Activated CD4-positive, alpha-beta T cell treated with anti-CD3 and anti-CD28 coated beads for 24 hours (primary cell): ENCODE measurements around the gene FBXO3.
A peak's percentile ranks its signal among the peaks of the same experiment; 100 is the strongest.
"Not testable (repeated sequence)": the region's sequence is repeated elsewhere in the genome, so short reads cannot be mapped to it uniquely, and the experiment has no call there.

ENCODE experiments used
- DNase-seq, 2 donors: peaks; one replicate each; pipeline ENCODE4 v3.0.0-alpha.2; 2020; ENCODE audit warnings: low read depth in 2 of 2

The FBXO3 gene

GRCh38 chr11:33729072-33729664 is 45.2 kb downstream of the FBXO3 start:
- not testable (repeated sequence) for DNase-seq

GRCh38 chr11:33727539-33727938 is 46.8 kb downstream of the FBXO3 start:
- not testable (repeated sequence) for DNase-seq

GRCh38 chr11:33725496-33725895 is 48.8 kb downstream of the FBXO3 start:
- no peak for DNase-seq

- DNase-seq = no peak
These were observed 49.7 kb downstream of the FBXO3 start for GRCh38 chr11:33724644-33725035.

- no peak for DNase-seq
These were observed 51.0 kb downstream of the FBXO3 start for GRCh38 chr11:33723238-33723881.

GRCh38 chr11:33722590-33723234 is 51.6 kb downstream of the FBXO3 start:
- peak in 1 of 2 donors; percentile 44 for DNase-seq

GRCh38 chr11:33721984-33722383 is 52.3 kb downstream of the FBXO3 start:
- no peak for DNase-seq

GRCh38 chr11:33721426-33721825 is 52.9 kb downstream of the FBXO3 start:
- no peak for DNase-seq

- no peak for DNase-seq
These were observed 54.7 kb downstream of the FBXO3 start for GRCh38 chr11:33719587-33719986.

GRCh38 chr11:33718440-33718839 is 55.9 kb downstream of the FBXO3 start:
- no peak for DNase-seq

GRCh38 chr11:33716243-33716642 is 58.1 kb downstream of the FBXO3 start:
- no peak for DNase-seq

- no peak for DNase-seq
These were observed 60.4 kb downstream of the FBXO3 start for GRCh38 chr11:33713856-33714398.

- no peak for DNase-seq
These were observed 61.0 kb downstream of the FBXO3 start for GRCh38 chr11:33713151-33713855.

GRCh38 chr11:33712436-33712835 is 61.9 kb downstream of the FBXO3 start:
- no peak for DNase-seq

GRCh38 chr11:33709466-33709865 is 64.9 kb downstream of the FBXO3 start:
- DNase-seq = no peak

- no peak for DNase-seq
These were observed 65.3 kb downstream of the FBXO3 start for GRCh38 chr11:33708985-33709384.

GRCh38 chr11:33707831-33708230 is 66.5 kb downstream of the FBXO3 start:
- DNase-seq = not testable (repeated sequence)

GRCh38 chr11:33706966-33707365 is 67.4 kb downstream of the FBXO3 start:
- DNase-seq = no peak

- no peak for DNase-seq
These were observed 67.8 kb downstream of the FBXO3 start for GRCh38 chr11:33706546-33706945.

GRCh38 chr11:33704240-33705002 is 69.9 kb downstream of the FBXO3 start:
- no peak for DNase-seq

GRCh38 chr11:33703788-33704187 is 70.5 kb downstream of the FBXO3 start:
- no peak for DNase-seq

- DNase-seq = no peak
These were observed 71.1 kb downstream of the FBXO3 start for GRCh38 chr11:33703234-33703633.
